GM18508 (cell line): Measurements from ENCODE around the gene DVL3.

ENCODE experiments used
- ATAC-seq: cut with Tn5 transposase; IDR thresholded peaks from one replicate; pipeline ENCODE4 v1.9.1; 2021; ENCODE audit warnings: moderate number of reproducible peaks; ENCODE audit not compliant: insufficient read depth, unreplicated experiment

Gene DVL3

DNA sequence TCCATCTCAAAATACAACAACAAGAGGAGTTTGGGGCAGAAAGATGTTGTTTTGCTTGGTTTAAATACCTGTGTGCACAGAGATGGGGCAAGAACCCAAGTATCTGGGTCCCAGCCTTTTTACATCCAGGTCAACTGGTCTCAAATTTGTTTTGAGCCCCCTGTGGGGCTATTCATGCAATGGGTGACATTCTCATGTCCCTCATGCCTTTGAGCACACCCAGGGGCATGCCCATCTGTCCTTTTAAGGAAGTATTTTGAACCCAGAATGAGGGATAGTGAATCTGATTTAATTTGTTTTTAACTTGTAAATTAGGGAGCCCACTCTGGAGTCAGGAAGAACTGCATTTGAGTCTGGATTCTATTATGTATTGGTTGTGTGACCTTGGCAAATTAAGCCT is 45.6 kb downstream of the DVL3 start:
- no peak for ATAC-seq

DNA sequence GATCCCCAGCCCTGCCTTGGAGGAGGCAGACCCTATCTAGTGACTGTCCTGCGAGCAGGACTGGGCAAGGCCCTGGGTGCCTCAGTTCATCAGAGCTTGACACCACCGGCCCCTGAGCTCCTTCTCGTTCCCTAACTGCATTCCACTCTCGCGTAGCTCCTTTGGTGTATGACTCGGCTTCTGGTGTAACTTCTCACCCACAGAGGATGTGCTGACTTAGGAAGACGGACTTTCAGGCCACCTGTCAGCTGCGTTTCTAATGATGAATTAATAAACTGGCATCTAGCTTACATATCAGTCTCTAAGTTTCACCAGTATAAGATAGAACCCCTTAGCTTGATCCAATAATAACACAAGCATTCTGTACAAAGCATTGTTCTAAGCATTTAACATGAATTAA is 48.3 kb downstream of the DVL3 start:
- no peak for ATAC-seq

DNA sequence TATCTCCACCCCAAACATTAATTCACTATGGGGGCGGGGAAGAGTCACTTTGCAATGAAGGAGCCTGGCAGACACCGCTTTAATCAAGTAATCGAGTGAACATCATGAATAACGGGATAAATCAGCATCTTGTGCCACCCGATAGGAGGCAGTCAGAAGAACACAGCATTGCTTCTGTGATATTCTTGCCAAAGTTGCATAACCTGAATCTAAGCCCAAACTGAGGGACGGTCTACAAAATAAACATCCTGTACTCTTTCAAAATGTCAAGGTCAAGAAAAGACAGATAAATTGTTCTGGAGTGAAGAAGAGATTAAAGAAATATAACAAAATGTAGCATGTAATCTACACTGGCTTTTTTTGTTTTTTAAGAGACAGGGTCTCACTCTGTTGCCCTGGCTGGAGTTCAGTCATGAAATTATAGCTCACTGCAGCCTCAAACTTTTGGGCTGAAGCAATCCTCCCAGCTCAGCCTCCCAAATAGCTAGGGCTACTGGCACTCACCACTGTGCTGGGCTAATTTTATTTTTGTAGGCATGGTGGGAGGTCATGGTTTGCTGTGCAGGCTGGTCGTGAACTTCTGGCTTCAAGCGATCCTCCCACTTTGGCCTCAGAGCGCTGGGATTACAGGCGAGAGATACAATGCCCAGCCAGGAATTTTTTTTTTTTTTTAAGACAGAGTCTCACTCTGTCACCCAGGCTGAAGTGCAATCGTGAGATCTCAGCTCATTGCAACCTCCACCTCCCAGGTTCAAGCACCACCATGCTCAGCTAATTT is 54.2 kb downstream of the DVL3 start:
- ATAC-seq, result no peak

DNA sequence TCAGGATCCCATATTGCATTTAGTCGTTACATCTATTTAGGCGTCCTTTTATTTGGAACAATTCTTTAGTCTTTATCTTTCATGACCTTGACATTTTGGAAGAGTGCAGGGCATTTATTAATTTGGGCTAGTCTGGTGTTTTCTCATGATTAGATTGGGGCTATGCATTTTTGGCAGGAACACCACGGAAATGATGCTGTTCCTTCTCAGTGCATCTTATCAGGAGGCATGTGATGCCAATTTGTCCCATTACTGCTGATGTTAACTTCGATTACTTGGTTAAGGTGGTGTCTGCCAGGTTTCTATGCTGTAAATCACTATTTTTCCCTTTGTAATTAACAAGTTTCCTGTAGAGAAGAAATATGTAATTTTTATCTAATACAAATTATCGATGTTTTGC is 56.1 kb downstream of the DVL3 start:
- no peak for ATAC-seq

DNA sequence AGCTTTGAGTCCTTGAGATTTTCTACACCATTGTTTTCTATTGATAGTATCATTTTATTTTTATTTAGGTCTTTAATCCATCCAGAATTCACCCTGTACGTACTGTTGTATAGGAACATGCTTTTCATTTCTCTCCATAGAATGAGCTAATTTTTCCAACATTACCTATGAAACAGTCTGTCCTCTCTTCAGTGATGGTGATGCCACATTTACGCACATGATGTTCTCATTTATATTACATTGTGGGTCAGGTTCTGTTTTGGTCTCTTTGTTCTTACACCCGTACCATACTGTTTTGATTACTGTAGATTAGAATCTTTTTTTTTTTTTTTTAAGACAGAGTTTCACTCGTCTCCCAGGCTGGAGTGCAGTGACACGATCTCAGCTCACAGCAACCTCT is 56.5 kb downstream of the DVL3 start:
- no peak for ATAC-seq

DNA sequence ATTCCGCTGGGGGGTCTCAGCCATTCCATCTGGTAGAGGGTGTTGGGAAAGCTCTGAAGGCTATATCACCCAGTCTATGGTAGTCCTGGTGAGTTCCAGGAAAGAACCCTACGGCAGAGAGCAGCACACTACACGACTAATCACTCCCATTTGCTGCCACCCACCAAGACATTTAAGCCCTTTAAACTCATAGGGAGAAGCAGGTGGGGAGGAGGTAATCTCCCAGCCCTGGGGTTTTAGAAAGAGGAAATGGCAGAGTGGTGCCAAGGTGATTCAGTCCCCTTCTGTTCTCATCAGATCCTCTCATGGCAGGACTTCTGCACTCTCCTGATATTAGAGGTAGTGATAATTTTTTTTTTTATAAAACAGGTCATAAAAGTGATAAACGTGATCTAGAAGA is 63.6 kb downstream of the DVL3 start:
- ATAC-seq, result no peak

DNA sequence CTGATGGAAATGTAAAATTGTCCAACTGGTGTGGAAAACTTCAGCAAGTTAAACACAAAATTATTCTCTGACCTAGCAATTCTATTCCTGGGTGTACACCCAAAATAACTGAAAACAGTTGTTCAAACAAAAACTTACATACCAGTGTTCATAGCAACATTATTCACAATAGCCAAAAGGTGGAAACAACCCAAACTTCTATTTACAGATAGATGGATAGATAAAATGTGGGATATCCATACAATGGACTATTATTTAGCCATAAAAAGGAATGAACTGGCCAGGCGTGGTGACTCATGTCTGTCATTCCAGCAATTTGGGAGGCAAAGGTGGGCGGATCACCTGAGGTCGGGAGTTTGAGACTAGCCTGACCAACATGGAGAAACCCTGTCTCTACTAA is 67.3 kb downstream of the DVL3 start:
- no peak for ATAC-seq
